ENCODE data around the gene GNAL.

The GNAL gene

DNA sequence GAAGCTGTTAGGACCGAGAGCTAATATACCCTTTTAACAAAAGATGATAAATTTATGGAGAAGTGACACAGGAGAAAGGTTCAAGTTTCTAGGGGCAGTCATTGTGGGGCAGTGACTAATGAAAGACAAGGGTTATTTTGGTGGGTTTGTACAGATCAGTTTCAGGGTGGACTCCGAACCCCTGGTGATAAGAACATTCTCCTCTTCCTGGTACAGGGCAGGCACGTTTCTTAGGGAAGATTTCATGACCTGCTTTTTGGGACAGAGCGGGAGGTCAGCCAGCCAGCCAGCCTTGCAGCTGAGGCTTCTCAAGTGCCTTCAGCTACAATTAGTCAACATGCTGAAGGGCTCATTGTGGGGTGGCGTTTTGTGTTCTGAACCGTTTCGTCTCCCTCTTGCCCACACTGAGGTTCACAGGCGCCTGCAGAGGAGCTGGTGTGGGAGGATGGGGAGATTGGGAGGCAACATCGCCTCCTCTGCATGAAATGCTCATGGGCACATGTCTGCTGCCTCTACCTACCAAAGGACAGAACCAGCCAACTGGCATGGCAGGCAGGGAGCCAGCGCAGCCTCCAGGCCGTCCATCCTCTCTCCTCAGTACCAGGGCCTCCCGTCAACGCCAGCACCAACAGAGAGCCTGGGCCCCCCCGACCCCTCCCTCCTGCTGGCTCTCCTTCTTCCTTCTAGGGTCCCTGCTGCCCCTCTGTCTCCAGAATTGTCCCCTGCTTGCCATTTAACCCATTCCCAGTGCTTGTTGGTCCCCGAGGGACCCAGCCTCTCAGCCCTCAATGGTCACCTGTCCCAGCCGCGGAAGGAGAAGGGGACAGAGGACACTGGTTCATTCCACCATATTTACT is 171.8 kb downstream of the GNAL start:
- TF ChIP-seq, protein P1, sequence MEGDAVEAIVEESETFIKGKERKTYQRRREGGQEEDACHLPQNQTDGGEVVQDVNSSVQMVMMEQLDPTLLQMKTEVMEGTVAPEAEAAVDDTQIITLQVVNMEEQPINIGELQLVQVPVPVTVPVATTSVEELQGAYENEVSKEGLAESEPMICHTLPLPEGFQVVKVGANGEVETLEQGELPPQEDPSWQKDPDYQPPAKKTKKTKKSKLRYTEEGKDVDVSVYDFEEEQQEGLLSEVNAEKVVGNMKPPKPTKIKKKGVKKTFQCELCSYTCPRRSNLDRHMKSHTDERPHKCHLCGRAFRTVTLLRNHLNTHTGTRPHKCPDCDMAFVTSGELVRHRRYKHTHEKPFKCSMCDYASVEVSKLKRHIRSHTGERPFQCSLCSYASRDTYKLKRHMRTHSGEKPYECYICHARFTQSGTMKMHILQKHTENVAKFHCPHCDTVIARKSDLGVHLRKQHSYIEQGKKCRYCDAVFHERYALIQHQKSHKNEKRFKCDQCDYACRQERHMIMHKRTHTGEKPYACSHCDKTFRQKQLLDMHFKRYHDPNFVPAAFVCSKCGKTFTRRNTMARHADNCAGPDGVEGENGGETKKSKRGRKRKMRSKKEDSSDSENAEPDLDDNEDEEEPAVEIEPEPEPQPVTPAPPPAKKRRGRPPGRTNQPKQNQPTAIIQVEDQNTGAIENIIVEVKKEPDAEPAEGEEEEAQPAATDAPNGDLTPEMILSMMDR (IDR thresholded peaks at IDR 0.05; ENCODE audit: insufficient read depth, low read length, poor library complexity, severe bottlenecking) = no peak
- no peak for TF ChIP-seq EZH2phosphoT487 (conservative IDR thresholded peaks at IDR 0.05; ENCODE audit: low read length)
- Histone ChIP-seq H3K9ac (ENCODE audit: low read length) (no peak overlapping the region), H2AFZ (ENCODE audit: low read depth, low read length, severe bottlenecking) (no peak overlapping the region), H3K4me3 (ENCODE audit: insufficient read depth, low read length, poor library complexity, severe bottlenecking) (no peak overlapping the region), H3K36me3 (ENCODE audit: low read length) (no peaks in the 10 kb centered on the region), H3K9me3 (ENCODE audit: insufficient read depth, low read length) (no peaks in the 10 kb centered on the region), H3K79me2 (ENCODE audit: insufficient read depth, low read length) (no peaks in the 10 kb centered on the region), H4K20me1 (ENCODE audit: low read depth, low read length) (no peaks in the 10 kb centered on the region), H3K27me3 (ENCODE audit: low read length) (no peaks in the 10 kb centered on the region), H3F3A (ENCODE audit: insufficient read depth) (no peaks in the 10 kb centered on the region), H3K9me2 (replicated peaks; ENCODE audit: insufficient read depth, low read length) (no peaks in the 10 kb centered on the region), H3K4me2 (ENCODE audit: low read depth, low read length, poor library complexity, severe bottlenecking) (no peak overlapping the region), H3K27ac (ENCODE audit: low read depth, low read length) (no peak overlapping the region)

DNA sequence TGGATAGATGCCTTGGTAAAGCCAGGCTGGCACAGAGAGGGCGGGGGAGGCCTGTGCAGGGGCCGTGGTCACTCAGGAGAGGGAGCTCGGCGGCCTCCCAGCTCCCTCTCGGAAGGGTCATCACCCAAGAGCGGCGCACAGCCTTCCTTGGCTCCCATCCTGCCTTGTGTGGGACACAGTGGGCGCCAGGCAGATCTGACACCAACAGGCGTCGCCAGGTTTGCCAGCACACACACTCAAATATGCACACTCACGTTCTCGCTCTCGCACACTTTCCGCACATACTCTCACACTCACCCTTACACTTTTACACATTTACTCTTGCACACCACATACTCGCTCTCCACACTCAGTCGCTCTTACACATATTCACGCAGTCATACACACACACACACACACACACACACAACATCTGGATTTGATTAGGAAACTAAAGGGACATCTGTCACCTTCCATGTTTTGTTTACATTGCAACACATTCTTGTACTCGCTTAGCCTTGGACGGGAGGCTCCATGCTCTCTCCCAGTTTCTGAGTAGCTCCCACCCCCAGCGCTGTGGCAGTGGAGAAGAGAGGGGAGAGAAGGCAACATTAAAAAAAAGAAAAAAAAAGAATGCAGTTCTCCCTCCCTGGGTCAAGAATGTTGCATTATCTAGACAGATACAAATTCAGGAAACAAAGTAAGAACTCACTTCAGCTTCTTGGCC is 172.7 kb downstream of the GNAL start:
- no peaks in the 10 kb centered on the region for H3K27me3 ChIP-seq (ENCODE audit: low read length)

DNA sequence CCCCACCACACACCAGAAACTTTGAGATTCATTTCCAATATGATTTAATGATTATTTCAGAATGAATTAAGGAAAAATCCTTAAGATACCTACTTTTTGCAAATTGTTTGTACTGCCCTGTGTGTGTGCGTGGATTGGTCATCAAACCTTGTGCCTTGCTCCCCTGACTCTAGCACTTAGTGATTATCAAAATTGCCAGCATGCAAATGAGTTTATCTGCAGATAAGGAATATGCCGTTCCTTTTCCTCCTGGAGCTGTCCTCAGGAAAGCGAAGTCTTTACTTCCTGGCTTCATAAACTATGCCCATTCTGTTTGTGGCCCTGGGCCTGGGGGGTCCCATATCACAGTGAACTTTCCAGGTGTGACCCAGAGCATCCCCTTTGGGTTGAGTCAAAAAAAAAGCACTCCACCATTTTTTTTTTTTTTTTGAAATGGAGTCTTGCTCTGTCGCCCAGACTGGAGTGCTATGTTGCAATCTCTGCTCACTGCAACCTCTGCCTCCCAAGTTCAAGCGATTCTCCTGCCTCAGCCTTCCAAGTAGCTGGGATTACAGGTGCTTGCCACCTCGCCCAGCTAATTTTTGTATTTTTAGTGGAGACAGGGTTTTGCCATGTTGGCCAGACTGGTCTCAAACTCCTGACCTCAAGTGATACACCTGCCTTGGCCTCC is 173.5 kb downstream of the GNAL start:
- H3K27ac ChIP-seq (ENCODE audit: low read depth, low read length) = no peak overlapping the region
- no peaks in the 10 kb centered on the region for H3K36me3 ChIP-seq (ENCODE audit: low read length)
- no peaks in the 10 kb centered on the region for H3K9me2 ChIP-seq (replicated peaks; ENCODE audit: insufficient read depth, low read length)
- H4K20me1 ChIP-seq (ENCODE audit: low read depth, low read length) = no peaks in the 10 kb centered on the region
- TF ChIP-seq, protein P1 (IDR thresholded peaks at IDR 0.05; ENCODE audit: insufficient read depth, low read length, poor library complexity, severe bottlenecking) = no peak
- TF ChIP-seq EZH2phosphoT487 (conservative IDR thresholded peaks at IDR 0.05; ENCODE audit: low read length) = no peak
- H2AFZ ChIP-seq (ENCODE audit: low read depth, low read length, severe bottlenecking) = no peak overlapping the region
- H3K9me3 ChIP-seq (ENCODE audit: insufficient read depth, low read length) = no peaks in the 10 kb centered on the region
- no peak overlapping the region for H3K4me2 ChIP-seq (ENCODE audit: low read depth, low read length, poor library complexity, severe bottlenecking)
- no peak overlapping the region for H3K4me3 ChIP-seq (ENCODE audit: insufficient read depth, low read length, poor library complexity, severe bottlenecking)
- no peaks in the 10 kb centered on the region for H3F3A ChIP-seq (ENCODE audit: insufficient read depth)
- no peak overlapping the region for H3K9ac ChIP-seq (ENCODE audit: low read length)
- no peaks in the 10 kb centered on the region for H3K27me3 ChIP-seq (ENCODE audit: low read length)
- H3K79me2 ChIP-seq (ENCODE audit: insufficient read depth, low read length) = no peaks in the 10 kb centered on the region

More for the DNA sequence above, 172.7 kb downstream of the GNAL start:
- Histone ChIP-seq H3K9me3 (ENCODE audit: insufficient read depth, low read length) (no peaks in the 10 kb centered on the region), H3K27ac (ENCODE audit: low read depth, low read length) (no peak overlapping the region), H3K4me2 (ENCODE audit: low read depth, low read length, poor library complexity, severe bottlenecking) (no peak overlapping the region), H3K9ac (ENCODE audit: low read length) (no peak overlapping the region), H2AFZ (ENCODE audit: low read depth, low read length, severe bottlenecking) (no peak overlapping the region), H3K9me2 (replicated peaks; ENCODE audit: insufficient read depth, low read length) (no peaks in the 10 kb centered on the region), H4K20me1 (ENCODE audit: low read depth, low read length) (no peaks in the 10 kb centered on the region), H3K79me2 (ENCODE audit: insufficient read depth, low read length) (no peaks in the 10 kb centered on the region), H3K4me3 (ENCODE audit: insufficient read depth, low read length, poor library complexity, severe bottlenecking) (no peak overlapping the region), H3F3A (ENCODE audit: insufficient read depth) (no peaks in the 10 kb centered on the region), H3K36me3 (ENCODE audit: low read length) (no peaks in the 10 kb centered on the region)
- TF ChIP-seq EZH2phosphoT487 (conservative IDR thresholded peaks at IDR 0.05; ENCODE audit: low read length) = no peak
- TF ChIP-seq, protein P1 (IDR thresholded peaks at IDR 0.05; ENCODE audit: insufficient read depth, low read length, poor library complexity, severe bottlenecking) = no peak
